Measurements from ENCODE around the gene CYB5D1. TPM values are rescaled to one million over a fixed set of nuclear protein-coding genes. Genes with fewer than 3 reads are reported as not detected.

The CYB5D1 gene
- total RNA-seq, 2 donors from 2014 or later, result 15.6 to 17.1 TPM

GRCh38 chr17:7841915-7842379, 15.9 kb upstream of the CYB5D1 start:
- DNase-seq, result peak; percentile 94
- intact Hi-C loops (cut with DNase I), result no loop called here
- peak; percentile 72 to 78 for ATAC-seq

GRCh38 chr17:7842380-7843256, 15.2 kb upstream of the CYB5D1 start:
- peak; percentile 90 for DNase-seq
- intact Hi-C loops (cut with DNase I), result no loop called here
- peak; percentile 7 to 48 for ATAC-seq

GRCh38 chr17:7843257-7843535, 14.6 kb upstream of the CYB5D1 start:
- intact Hi-C loops (cut with DNase I), result no loop called here
- ATAC-seq (no peak), DNase-seq (no peak)

GRCh38 chr17:7843536-7844291, 14.1 kb upstream of the CYB5D1 start:
- peak; percentile 88 for DNase-seq
- peak; percentile 23 to 42 for ATAC-seq
- intact Hi-C loops (cut with DNase I), result no loop called here

GRCh38 chr17:7844292-7845154, 13.3 kb upstream of the CYB5D1 start:
- intact Hi-C loops (cut with DNase I), result no loop called here
- ATAC-seq (peak; percentile 63 to 75), DNase-seq (peak; percentile 93)

GRCh38 chr17:7845359-7846062, 12.3 kb upstream of the CYB5D1 start:
- peak; percentile 26 for DNase-seq
- no peak for ATAC-seq
- intact Hi-C loops (cut with DNase I), result no loop called here

GRCh38 chr17:7846063-7846735, 11.6 kb upstream of the CYB5D1 start:
- DNase-seq (peak; percentile 27), ATAC-seq (no peak)
- intact Hi-C loops (cut with DNase I), result no loop called here

GRCh38 chr17:7846765-7847661, 10.8 kb upstream of the CYB5D1 start:
- ATAC-seq (no peak), DNase-seq (peak; percentile 28)
- intact Hi-C loops (cut with DNase I), result no loop called here

GRCh38 chr17:7848131-7848579, 9.6 kb upstream of the CYB5D1 start:
- DNase-seq, result no peak
- intact Hi-C loops (cut with DNase I), result no loop called here

GRCh38 chr17:7848739-7849129, 9.1 kb upstream of the CYB5D1 start:
- DNase-seq (no peak), ATAC-seq (no peak)
- intact Hi-C loops (cut with DNase I), result no loop called here

More at GRCh38 chr17:7848131-7848579, 9.6 kb upstream of the CYB5D1 start:
- no peak for ATAC-seq

- intact Hi-C loops (cut with DNase I), result no loop called here
- DNase-seq (peak; percentile 26), ATAC-seq (no peak)
These were observed 8.6 kb upstream of the CYB5D1 start for GRCh38 chr17:7849130-7849750.

- ATAC-seq (no peak), DNase-seq (no peak)
- intact Hi-C loops (cut with DNase I), result no loop called here
These were observed 7.9 kb upstream of the CYB5D1 start for GRCh38 chr17:7849751-7850504.

GRCh38 chr17:7850701-7851437, 6.9 kb upstream of the CYB5D1 start:
- peak; percentile 34 for DNase-seq
- intact Hi-C loops (cut with DNase I), result no loop called here
- no peak for ATAC-seq

GRCh38 chr17:7851438-7852261, 6.2 kb upstream of the CYB5D1 start:
- peak; percentile 71 to 75 for ATAC-seq
- intact Hi-C loops (cut with DNase I), result loop anchor here in 1 of 2 donors (2.0 kb wide), 1 partner anchor 27 kb away; no protein-coding TSS in a partner anchor
- peak; percentile 93 for DNase-seq

All from left cardiac atrium (tissue), 4 donors.